Liver (tissue), 9 donors: ENCODE results near the gene METTL15. TPM values are rescaled to one million over a fixed set of nuclear protein-coding genes. Genes with fewer than 3 reads are reported as not detected.

ENCODE experiments used
- DNase-seq: peaks from one replicate; pipeline ENCODE4 v3.0.0-alpha.2; 2017; ENCODE audit warnings: low spot score
- H3K27ac ChIP-seq, 2 donors: one replicate each; pipeline ENCODE4 v1.7.0; 2013; ENCODE audit warnings: inconsistent platforms in 2 of 2, low read length in 2 of 2, control low read depth in 1 of 2, low read depth in 1 of 2, mild to moderate bottlenecking in 1 of 2
- H3K27me3 ChIP-seq, 4 donors: one replicate each; pipeline versions ENCODE4 v1.6.1 to v1.7.0; 2013; ENCODE audit warnings: low read length in 3 of 4, inconsistent platforms in 1 of 4, mild to moderate bottlenecking in 1 of 4, moderate library complexity in 1 of 4; ENCODE audit not compliant: control insufficient read depth in 4 of 4, insufficient read depth in 4 of 4
- H3K36me3 ChIP-seq, 4 donors: one replicate each; pipeline versions ENCODE4 v1.6.1 to v1.7.0; 2013; ENCODE audit warnings: low read length in 3 of 4, mild to moderate bottlenecking in 3 of 4, low read depth in 1 of 4, moderate library complexity in 1 of 4; ENCODE audit not compliant: control insufficient read depth in 4 of 4, insufficient read depth in 3 of 4
- H3K4me1 ChIP-seq, 4 donors: one replicate each; pipeline versions ENCODE4 v1.6.1 to v1.7.0; 2013; ENCODE audit warnings: low read length in 3 of 4, mild to moderate bottlenecking in 3 of 4, moderate library complexity in 1 of 4; ENCODE audit not compliant: control insufficient read depth in 4 of 4, insufficient read depth in 4 of 4
- H3K4me3 ChIP-seq, 3 donors: one replicate each; pipeline versions ENCODE4 v1.6.1 to v1.7.0; 2013; ENCODE audit warnings: low read length in 3 of 3, control low read depth in 1 of 3, low read depth in 1 of 3, mild to moderate bottlenecking in 1 of 3
- H3K9ac ChIP-seq, 2 donors: one replicate each; pipeline ENCODE4 v1.7.0; 2013; ENCODE audit warnings: low read length in 2 of 2, mild to moderate bottlenecking in 2 of 2, moderate library complexity in 2 of 2, control low read depth in 1 of 2, low read depth in 1 of 2
- H3K9me3 ChIP-seq, 4 donors: one replicate each; pipeline versions ENCODE4 v1.6.1 to v1.7.0; 2013; ENCODE audit warnings: low read length in 3 of 4; ENCODE audit not compliant: control insufficient read depth in 4 of 4
- ATF3 ChIP-seq: IDR thresholded peaks from 2 replicates; pipeline ENCODE4 v1.6.1; 2016; ENCODE audit warnings: antibody characterized with exemption
- CTCF ChIP-seq: fragments of 150-350 bp; IDR thresholded peaks from 2 replicates; pipeline ENCODE4 v1.5.1; 2017; ENCODE audit warnings: improper control_type of control experiment, low read depth, low read length; ENCODE audit not compliant: missing input control
- FOXA1 ChIP-seq: IDR thresholded peaks from 2 replicates; pipeline ENCODE4 v1.6.1; 2016; ENCODE audit warnings: antibody characterized with exemption
- FOXA2 ChIP-seq: IDR thresholded peaks from 2 replicates; pipeline ENCODE4 v1.6.1; 2016; ENCODE audit warnings: antibody characterized with exemption
- GABPA ChIP-seq, 2 donors: IDR thresholded peaks in 1 of 2; conservative IDR thresholded peaks in 1 of 2; 2 replicates each; pipeline ENCODE4 v1.6.1; 2016; ENCODE audit warnings: antibody characterized with exemption in 2 of 2, mild to moderate bottlenecking in 1 of 2, moderate library complexity in 1 of 2
- HNF4A ChIP-seq, 2 donors: conservative IDR thresholded peaks; 2 replicates each; pipeline ENCODE4 v1.6.1; 2016; ENCODE audit warnings: antibody characterized with exemption in 2 of 2, mild to moderate bottlenecking in 2 of 2
- JUND ChIP-seq, 2 donors: IDR thresholded peaks; 2 replicates each; pipeline ENCODE4 v1.6.1; 2016; ENCODE audit warnings: antibody characterized with exemption in 2 of 2
- MAX ChIP-seq: IDR thresholded peaks from 2 replicates; pipeline ENCODE4 v1.6.1; 2016; ENCODE audit warnings: antibody characterized with exemption
- NR2F2 ChIP-seq: IDR thresholded peaks from 2 replicates; pipeline ENCODE4 v1.6.1; 2016; ENCODE audit warnings: antibody characterized with exemption
- RAD21 ChIP-seq, 2 donors: IDR thresholded peaks; 2 replicates each; pipeline ENCODE4 v1.6.1; 2016; ENCODE audit warnings: antibody characterized with exemption in 2 of 2, mild to moderate bottlenecking in 2 of 2
- RXRA ChIP-seq, 2 donors: IDR thresholded peaks; 2 replicates each; pipeline ENCODE4 v1.6.1; 2017 to 2018; ENCODE audit warnings: antibody characterized with exemption in 2 of 2, mild to moderate bottlenecking in 1 of 2
- SP1 ChIP-seq: IDR thresholded peaks from 2 replicates; pipeline ENCODE4 v1.6.1; 2018; ENCODE audit warnings: antibody characterized with exemption, mild to moderate bottlenecking
- TAF1 ChIP-seq: conservative IDR thresholded peaks from 2 replicates; pipeline ENCODE4 v1.6.1; 2016; ENCODE audit warnings: antibody characterized with exemption, mild to moderate bottlenecking
- YY1 ChIP-seq: IDR thresholded peaks from 2 replicates; pipeline ENCODE4 v1.6.1; 2016; ENCODE audit warnings: antibody characterized with exemption, mild to moderate bottlenecking
- ZBTB33 ChIP-seq: IDR thresholded peaks from 2 replicates; pipeline ENCODE4 v1.6.1; 2016; ENCODE audit warnings: antibody characterized with exemption
- WGBS: extraction: QIAGEN DNeasy Blood & Tissue Kit; methylation state at CpG from one replicate; pipeline ENCODE4 v1.1.7; 2013; 5-methylcytosine and 5-hydroxymethylcytosine counted together
- polyA plus RNA-seq, 2 donors: library from polyadenylated mRNA; stranded (reverse) in 1 of 2; unstranded in 1 of 2; fragments of 200-250 nt in 1 of 2; fragments of >200 nt in 1 of 2; fragmentation: Nextera tagmentation in 1 of 2; extraction: Ambion mirVana in 1 of 2; gene quantifications; one replicate each; pipeline versions ENCODE4 v1.2.1 to v1.2.3, GENCODE V29; 2013 to 2015
- total RNA-seq, 2 donors: library from RNA; depleted of rRNA; stranded (reverse); fragments of >200 nt; gene quantifications; one replicate each; pipeline ENCODE4 v1.2.3, GENCODE V29; 2014
- TF ChIP-seq, protein P1 (sequence below): IDR thresholded peaks from 2 replicates; pipeline ENCODE4 v1.6.1; 2016; ENCODE audit warnings: antibody characterized with exemption, mild to moderate bottlenecking
- donor health status: healthy.
- donor health status: healthy.
- donor health status: healthy.
- donor health status: healthy.
- donor health status: healthy.

Gene METTL15
- total and polyA plus RNA-seq, 4 donors = 4.1 to 11.5 (median 8.1) TPM

GRCh38 chr11:28346209-28346608 lies 238.0 kb downstream of the METTL15 start:
- Histone ChIP-seq H3K4me1 (no peaks in the 10 kb centered on the region), H3K36me3 (peaks cover 0 to 1% (median 0%) of the 10 kb centered on the region in 4 donors), H3K27me3 (no peaks in the 10 kb centered on the region), H3K9me3 (no peaks in the 10 kb centered on the region), H3K4me3 (no peak overlapping the region), H3K27ac (no peak overlapping the region), H3K9ac (no peak overlapping the region)
- DNase-seq = no peak
- TF ChIP-seq GABPA (IDR thresholded peaks at IDR 0.05 in 1 of 2, conservative IDR thresholded peaks at IDR 0.05 in 1 of 2) = no peak
- no peak for TF ChIP-seq HNF4A (conservative IDR thresholded peaks at IDR 0.05)
- no peak for TF ChIP-seq FOXA2
- no peak for TF ChIP-seq TAF1
- TF ChIP-seq, protein P1, sequence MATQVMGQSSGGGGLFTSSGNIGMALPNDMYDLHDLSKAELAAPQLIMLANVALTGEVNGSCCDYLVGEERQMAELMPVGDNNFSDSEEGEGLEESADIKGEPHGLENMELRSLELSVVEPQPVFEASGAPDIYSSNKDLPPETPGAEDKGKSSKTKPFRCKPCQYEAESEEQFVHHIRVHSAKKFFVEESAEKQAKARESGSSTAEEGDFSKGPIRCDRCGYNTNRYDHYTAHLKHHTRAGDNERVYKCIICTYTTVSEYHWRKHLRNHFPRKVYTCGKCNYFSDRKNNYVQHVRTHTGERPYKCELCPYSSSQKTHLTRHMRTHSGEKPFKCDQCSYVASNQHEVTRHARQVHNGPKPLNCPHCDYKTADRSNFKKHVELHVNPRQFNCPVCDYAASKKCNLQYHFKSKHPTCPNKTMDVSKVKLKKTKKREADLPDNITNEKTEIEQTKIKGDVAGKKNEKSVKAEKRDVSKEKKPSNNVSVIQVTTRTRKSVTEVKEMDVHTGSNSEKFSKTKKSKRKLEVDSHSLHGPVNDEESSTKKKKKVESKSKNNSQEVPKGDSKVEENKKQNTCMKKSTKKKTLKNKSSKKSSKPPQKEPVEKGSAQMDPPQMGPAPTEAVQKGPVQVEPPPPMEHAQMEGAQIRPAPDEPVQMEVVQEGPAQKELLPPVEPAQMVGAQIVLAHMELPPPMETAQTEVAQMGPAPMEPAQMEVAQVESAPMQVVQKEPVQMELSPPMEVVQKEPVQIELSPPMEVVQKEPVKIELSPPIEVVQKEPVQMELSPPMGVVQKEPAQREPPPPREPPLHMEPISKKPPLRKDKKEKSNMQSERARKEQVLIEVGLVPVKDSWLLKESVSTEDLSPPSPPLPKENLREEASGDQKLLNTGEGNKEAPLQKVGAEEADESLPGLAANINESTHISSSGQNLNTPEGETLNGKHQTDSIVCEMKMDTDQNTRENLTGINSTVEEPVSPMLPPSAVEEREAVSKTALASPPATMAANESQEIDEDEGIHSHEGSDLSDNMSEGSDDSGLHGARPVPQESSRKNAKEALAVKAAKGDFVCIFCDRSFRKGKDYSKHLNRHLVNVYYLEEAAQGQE = no peak
- no peak for TF ChIP-seq MAX
- TF ChIP-seq CTCF = no peak
- no peak for TF ChIP-seq YY1

- no peak overlapping the region for H3K9ac ChIP-seq
- no peaks in the 10 kb centered on the region for H3K4me1 ChIP-seq
- 92% methylated on average over 1 of the region's 1 CpG for WGBS
- H3K4me3 ChIP-seq = no peak overlapping the region
- no peak overlapping the region for H3K27ac ChIP-seq
- no peaks in the 10 kb centered on the region for H3K27me3 ChIP-seq
- TF ChIP-seq ATF3 (no peak), MAX (no peak), GABPA (IDR thresholded peaks at IDR 0.05 in 1 of 2, conservative IDR thresholded peaks at IDR 0.05 in 1 of 2) (no peak), HNF4A (conservative IDR thresholded peaks at IDR 0.05) (no peak), NR2F2 (no peak), JUND (IDR thresholded peaks at IDR 0.05) (no peak), TAF1 (no peak), ZBTB33 (no peak), FOXA2 (no peak), YY1 (no peak), FOXA1 (no peak), SP1 (no peak), RXRA (IDR thresholded peaks at IDR 0.05) (no peak), RAD21 (IDR thresholded peaks at IDR 0.05) (no peak)
- TF ChIP-seq, protein P1 = no peak
- DNase-seq = no peak
- H3K9me3 ChIP-seq = no peaks in the 10 kb centered on the region
- peaks cover 0 to 1% (median 0%) of the 10 kb centered on the region in 4 donors for H3K36me3 ChIP-seq
Observed at GRCh38 chr11:28346721-28347120, 238.5 kb downstream of the METTL15 start.
